Uterine smooth muscle cell (primary cell): ENCODE data around the gene SSTR4. TPM values are rescaled to one million over a fixed set of nuclear protein-coding genes. Genes with fewer than 3 reads are reported as not detected.

Experiments
- total RNA-seq: library from RNA; depleted of rRNA; stranded (reverse); fragments of >200 nt; gene quantifications from 2 replicates; pipeline ENCODE4 v1.2.3, GENCODE V29; 2014

Gene SSTR4, protein sequence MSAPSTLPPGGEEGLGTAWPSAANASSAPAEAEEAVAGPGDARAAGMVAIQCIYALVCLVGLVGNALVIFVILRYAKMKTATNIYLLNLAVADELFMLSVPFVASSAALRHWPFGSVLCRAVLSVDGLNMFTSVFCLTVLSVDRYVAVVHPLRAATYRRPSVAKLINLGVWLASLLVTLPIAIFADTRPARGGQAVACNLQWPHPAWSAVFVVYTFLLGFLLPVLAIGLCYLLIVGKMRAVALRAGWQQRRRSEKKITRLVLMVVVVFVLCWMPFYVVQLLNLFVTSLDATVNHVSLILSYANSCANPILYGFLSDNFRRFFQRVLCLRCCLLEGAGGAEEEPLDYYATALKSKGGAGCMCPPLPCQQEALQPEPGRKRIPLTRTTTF
- not detected in 2 replicates for total RNA-seq

GRCh38 chr20:23034721-23035671 lies at the start of gene SSTR4:
Gene SSTR4 (plus strand): TSS chr20:23035312. CDS start chr20:23035484, 172 bp downstream.

GRCh38 chr20:23049201-23050075 lies 14.3 kb downstream of the SSTR4 start, which contains the start of gene THBD:
Gene THBD (minus strand): TSS chr20:23049672. CDS start chr20:23049504, 168 bp downstream.

GRCh38 chr20:23086056-23086566 lies 51.0 kb downstream of the SSTR4 start, which contains the start of gene CD93:
Gene CD93 (minus strand): TSS chr20:23086324. CDS start chr20:23086192, 132 bp downstream.

Other genes with a start within 250 kb of the SSTR4 start
- gene THBD, start 14.4 kb downstream of the SSTR4 start, total RNA-seq, result 18.5 and 54.1 TPM in 2 replicates
- 0.44 and 1.00 TPM in 2 replicates for gene CD93, start 51.0 kb downstream of the SSTR4 start, total RNA-seq